GM18951 (cell line): ENCODE results near the gene TIPRL.
"Not testable (repeated sequence)": the region's sequence is repeated elsewhere in the genome, so short reads cannot be mapped to it uniquely, and the experiment has no call there.

Experiments
- POLR2A ChIP-seq: IDR thresholded peaks from 4 replicates; pipeline ENCODE4 v1.6.1; 2011; ENCODE audit warnings: mild to moderate bottlenecking; ENCODE audit not compliant: insufficient read length, insufficient read depth; ENCODE audit errors: extremely low read depth
- in situ Hi-C: fragments of 300-500 bp; cut with MboI; formaldehyde crosslinking; loops from one replicate; pipeline ENCODE4 v1.12.0; 2022; ENCODE audit warnings: low sequenced_read_pairs, mixed read lengths, inconsistent platforms; ENCODE audit not compliant: unreplicated experiment

Gene TIPRL

DNA sequence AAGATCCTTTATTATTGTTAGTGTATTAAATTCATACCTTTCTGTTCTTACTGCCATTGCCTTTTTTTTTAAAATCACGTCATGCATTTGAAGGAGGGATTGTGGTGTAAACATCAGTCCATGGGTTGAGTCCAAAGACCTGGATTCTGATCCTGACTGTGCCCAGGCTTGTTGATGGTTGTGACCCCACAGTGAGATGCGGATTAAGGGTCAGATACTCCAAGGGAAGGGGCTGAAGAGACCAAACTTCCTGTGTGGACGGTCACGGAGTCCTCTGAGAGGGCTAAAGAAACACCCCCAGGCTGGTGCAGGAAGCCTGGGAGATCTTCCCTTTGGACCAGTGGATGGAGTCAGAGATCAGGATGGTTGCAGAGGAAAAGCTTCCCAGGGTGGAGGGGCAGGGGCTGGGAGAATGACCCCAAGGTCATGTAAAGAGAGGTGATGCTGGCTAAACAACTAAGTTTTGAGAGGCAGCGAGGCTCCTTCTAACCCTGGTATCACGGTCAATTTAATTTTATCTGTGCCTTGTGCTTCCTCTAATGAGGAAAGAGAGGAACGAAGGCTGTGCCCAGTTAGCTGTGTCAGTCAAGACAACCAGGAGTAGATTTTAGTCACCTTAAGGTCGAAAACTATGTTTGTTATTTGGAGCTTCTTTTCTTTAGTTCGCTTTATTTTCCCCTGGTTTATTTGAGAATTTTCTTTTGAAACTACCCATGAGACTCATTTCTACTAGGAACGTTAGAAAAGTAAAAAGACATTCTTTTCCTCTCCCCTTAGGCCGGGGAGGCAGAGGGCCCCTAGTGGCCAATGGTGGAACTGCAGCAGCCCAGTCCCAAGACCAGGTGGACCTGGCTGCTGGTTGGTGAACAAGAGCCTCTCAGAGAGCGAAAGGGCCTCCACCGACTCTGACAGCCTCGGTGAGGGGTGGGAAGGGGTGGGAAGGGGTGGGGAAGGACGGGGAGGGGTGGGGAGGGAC is 33.3 kb upstream of the TIPRL start:
- no peak for TF ChIP-seq POLR2A
- in situ Hi-C loops: no loop called here

DNA sequence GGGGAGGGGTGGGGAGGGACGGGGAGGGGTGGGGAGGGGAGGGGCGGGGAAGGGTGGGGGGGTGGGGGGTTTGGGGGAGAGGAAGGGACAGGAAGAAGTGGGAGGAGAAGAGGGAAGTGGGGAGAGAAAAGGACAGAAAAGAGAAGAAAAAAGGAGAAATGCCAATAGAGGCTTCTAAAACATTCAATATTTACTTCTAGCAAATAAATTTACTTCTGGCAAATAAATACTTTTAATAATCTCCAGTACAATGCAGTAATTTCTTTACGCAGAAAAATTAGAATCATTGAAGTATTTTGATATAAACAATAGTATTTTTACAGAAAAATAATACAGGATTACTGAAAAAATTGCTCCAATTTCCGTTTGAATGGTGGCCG is 32.6 kb upstream of the TIPRL start:
- in situ Hi-C loops: no loop called here
- no peak for TF ChIP-seq POLR2A

DNA sequence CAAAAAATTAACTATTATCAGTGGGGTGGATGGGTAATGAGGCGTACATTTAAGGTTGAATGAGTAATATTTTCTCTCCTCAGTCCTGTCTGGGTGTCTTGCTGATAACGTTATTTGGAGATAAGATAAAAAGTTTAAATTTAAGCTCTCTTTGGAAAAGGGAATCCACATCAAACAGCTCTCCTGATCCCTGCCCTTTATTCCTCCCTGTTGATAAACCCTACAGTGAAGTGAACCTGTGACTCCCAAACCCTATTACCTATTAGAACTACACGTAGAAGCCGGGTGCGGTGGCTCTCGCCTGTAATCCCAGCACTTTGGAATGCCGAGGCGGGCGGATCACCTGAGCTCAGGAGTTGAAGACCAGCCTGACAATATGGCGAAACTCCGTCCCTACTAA is 32.1 kb upstream of the TIPRL start:
- in situ Hi-C loops: no loop called here
- no peak for TF ChIP-seq POLR2A

DNA sequence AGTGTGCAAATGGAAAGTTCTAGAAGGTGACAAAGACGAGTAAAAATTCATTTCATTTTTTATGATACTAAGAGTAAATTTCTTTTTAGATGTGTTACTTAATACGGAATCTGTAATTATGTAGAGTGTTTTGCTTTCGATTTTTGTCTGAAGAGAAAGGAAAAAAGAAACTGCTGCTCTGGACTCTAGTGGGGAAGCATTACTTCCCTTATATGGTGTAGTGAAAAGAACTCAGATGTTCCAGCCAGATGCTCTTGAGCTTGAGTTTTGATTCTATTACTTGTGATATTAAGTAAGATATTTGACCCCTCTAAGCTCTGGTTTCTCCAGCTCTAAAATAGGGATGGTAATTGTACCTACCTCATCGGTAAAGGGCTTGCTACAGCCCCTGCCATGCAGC is 29.8 kb upstream of the TIPRL start:
- TF ChIP-seq POLR2A: no peak
- in situ Hi-C loops: no loop called here

DNA sequence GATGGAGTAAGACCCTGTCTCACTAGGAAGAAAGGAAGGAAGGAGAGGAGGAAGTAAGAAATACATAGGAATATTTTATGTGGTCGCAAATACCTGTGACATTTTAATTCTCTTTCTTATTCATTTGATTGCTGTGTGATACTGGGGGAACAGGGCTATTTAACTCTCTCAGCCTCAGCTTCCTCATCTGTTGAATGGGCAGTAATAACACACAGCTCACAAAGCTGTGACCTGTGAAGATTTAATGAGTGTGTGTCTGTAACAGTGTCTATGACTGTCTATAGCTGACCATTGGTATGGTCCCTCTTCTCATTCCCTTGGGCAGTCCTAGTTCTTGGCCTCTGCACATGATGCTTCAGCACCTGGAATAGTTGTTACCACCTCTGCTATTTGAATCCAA is 28.5 kb upstream of the TIPRL start:
- no peak for TF ChIP-seq POLR2A
- in situ Hi-C loops: no loop called here

DNA sequence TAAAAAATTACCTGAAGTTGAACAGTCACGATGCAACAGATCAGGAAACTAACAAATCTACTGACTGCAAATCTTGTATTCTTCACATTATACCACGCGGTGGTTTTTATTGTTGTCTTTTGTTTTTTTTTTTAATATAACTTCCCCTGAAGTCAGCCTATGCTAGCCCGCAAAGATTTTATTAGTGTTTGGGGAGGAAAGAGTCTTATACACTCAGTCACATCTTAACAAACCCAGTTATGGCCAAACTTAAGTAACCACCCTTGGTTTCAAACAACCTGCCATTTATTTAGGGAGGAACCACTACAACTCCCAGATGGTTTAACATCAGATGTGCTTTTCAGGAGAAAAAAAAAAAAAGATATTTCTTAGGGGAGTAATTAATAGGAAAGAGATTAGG is 26.8 kb upstream of the TIPRL start:
- TF ChIP-seq POLR2A: no peak
- in situ Hi-C loops: no loop called here

DNA sequence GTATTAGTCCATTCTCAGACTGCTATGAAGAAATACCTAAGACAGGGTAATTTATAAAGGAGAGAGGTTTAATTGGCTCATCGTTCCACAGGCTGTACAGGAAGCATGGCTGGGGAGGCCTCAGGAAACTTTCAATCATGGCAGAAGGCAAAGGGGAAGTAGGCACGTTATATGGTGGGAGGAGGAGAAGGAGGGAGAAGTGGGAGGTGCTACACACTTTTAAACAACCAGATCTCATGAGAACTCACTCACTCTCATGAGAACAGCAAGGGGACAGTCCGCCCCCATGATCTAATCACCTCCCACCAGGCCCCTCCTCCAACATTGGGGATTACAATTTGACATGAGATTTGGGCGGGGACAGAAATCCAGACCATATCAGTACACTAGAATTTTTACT is 24.1 kb upstream of the TIPRL start:
- in situ Hi-C loops: not testable (repeated sequence)

DNA sequence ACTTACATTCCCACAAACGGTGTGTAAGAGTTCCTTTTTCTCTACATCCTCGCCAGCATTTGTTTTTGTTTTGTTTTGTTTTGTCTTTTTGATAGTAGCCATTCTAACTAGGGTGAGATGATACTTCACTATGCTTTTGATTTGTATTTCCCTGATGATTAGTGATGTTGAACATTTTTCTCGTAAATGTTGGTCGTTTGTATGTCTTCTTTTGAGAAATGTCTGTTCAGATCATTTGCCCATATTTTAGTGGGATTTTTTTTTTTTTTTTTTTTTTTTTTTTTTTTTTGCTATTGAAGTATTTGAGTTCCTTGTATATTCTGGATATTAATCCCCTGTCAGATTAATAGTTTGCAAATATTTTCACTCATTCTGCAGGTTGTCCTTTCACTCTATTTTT is 22.9 kb upstream of the TIPRL start:
- no peak for TF ChIP-seq POLR2A
- in situ Hi-C loops: no loop called here

DNA sequence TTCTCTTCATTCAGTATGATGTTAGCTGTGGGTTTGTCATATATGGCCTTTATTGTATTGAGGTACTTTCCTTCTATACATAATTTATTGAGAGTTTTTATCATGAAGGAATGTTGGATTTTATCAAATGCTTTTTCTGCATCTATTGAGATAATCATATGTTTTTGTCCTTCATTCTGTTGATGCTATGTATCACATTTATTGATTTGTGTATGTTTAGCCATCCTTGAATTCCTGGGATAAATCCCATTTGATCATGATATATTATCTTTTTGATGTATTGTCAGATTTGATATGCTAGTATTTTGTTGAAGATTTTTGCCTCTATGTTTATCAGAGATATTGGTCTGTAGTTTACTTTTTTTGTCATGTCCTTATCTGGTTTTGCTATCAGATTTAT is 21.1 kb upstream of the TIPRL start:
- no peak for TF ChIP-seq POLR2A
- in situ Hi-C loops: no loop called here

DNA sequence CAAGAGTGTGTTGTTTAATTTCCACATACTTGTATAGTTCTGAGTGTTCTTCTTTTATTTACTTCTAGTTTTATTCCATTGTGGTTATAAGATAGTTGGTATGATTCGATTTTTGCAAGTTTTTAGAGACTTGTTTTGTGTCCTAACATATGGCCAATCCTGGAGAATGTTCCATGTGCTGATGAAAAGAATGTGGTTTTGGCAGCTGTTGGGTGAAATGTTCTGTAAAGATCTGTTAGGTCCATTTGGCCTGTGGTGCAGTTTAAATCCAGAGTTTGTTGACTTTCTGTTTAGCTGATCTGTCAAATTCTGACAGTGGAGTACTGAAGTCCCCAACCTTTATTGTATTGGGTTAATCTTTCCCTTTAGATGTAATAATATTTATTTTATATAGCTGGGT is 19.5 kb upstream of the TIPRL start:
- in situ Hi-C loops: no loop called here

DNA sequence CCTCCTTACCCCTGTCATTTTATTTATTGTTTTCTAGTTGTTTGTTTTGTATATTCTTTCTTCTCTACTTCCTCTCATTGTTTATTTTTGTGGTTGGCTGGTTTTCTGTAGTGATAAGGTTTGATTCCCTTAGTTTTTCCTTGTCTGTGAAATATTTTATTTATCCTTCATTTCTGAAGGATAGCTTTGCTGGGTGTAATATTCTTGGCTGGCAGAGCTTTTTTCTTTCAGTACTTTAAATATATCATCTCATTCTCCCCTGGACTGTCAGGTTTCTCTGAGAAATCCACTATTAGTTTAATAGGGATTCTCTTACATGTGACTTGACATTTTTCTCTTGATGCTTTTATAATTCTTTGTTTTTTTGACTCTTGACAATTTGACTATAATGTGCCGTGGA is 18.8 kb upstream of the TIPRL start:
- TF ChIP-seq POLR2A: no peak
- in situ Hi-C loops: no loop called here

More for the DNA sequence above, 19.5 kb upstream of the TIPRL start:
- no peak for TF ChIP-seq POLR2A

DNA sequence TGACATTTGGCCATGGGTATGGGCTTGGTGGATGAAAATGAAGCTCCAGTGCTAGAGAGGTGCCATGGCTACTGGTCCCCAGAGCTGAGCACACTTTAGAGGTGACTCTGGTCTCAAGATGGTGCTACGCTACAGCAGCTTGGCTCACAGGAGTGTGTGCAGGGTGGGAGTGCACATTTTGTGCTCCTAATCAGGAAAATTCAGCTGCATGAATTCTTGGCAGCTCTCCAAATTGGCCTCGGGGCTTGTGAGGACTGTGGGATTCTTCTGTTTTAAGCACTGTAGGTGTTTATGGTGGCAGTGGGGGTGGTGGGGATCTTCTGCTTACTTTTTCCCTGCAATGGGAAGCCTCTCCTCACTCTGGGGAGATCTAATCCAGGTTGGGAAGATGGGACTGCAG is 17.3 kb upstream of the TIPRL start:
- in situ Hi-C loops: no loop called here
- TF ChIP-seq POLR2A: no peak

DNA sequence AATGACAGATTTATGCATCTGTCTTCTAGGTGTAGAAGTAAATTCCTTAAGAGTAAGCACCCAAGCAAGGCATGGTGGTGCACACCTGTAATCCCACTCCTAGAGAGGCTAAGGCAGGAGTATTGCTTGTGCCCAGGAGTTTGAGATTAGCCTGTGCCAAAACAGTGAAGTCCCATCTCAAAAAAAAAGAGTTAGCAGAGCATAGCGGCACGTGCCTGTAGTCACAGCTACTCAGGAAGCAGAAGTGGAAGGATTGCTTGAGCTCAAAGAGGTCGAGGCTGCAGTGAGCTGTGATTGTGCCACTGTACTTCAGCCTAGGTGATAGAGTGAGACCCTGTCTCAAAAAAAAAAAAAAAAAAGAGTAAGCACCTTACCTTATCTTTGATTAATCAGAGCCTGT is 15.1 kb upstream of the TIPRL start:
- TF ChIP-seq POLR2A: no peak
- in situ Hi-C loops: no loop called here

DNA sequence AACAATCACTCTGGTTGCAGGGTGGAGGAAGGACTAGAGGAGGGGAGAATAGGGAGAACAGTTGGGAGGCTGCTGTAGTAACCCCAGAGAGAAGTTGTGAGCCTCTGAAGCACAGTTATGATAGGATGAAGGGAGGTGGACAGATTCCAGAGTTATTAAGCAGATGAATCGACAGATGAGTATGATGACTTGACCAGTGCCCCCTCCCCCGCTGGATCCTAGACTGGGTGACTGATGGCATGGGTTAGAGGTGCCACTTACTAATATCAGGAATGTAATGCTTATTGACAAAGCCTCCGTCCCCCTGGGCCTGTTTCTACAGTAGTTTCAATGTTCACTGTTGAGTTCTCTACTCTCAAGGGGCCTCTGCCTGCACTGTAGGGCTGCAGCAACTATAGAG is 14.0 kb upstream of the TIPRL start:
- in situ Hi-C loops: no loop called here
- TF ChIP-seq POLR2A: no peak
